ACC112 (cell line): ENCODE data around the gene TXLNG.

Experiments
- H2AFZ ChIP-seq: fragments of 200-600 bp; sonication (generic); one replicate; pipeline ENCODE4 v1.6.0; 2017; ENCODE audit warnings: antibody characterized with exemption, low read length; ENCODE audit not compliant: unreplicated experiment
- H3K27ac ChIP-seq: fragments of 200-600 bp; sonication (generic); 2 replicates; pipeline ENCODE4 v1.5.1; 2014; ENCODE audit warnings: low read depth, mild to moderate bottlenecking, antibody characterized with exemption, low read length, moderate library complexity
- H3K27me3 ChIP-seq: fragments of 200-600 bp; sonication (generic); 2 replicates; pipeline ENCODE4 v1.6.1; 2014; ENCODE audit warnings: mild to moderate bottlenecking, antibody characterized with exemption, low read length, moderate library complexity, mixed read lengths; ENCODE audit not compliant: insufficient read depth
- H3K36me3 ChIP-seq: fragments of 200-600 bp; sonication (generic); 2 replicates; pipeline ENCODE4 v1.6.1; 2016; ENCODE audit warnings: mild to moderate bottlenecking, antibody characterized with exemption, low read length, moderate library complexity, mixed read lengths; ENCODE audit not compliant: insufficient read depth
- H3K4me1 ChIP-seq: fragments of 200-600 bp; sonication (generic); one replicate; pipeline ENCODE4 v1.6.1; 2016; ENCODE audit warnings: low read length, mixed read lengths; ENCODE audit not compliant: insufficient read depth, unreplicated experiment, control insufficient read depth
- H3K4me3 ChIP-seq: fragments of 200-600 bp; sonication (generic); 2 replicates; pipeline ENCODE4 v1.5.1; 2014; ENCODE audit warnings: mild to moderate bottlenecking, low read depth, low read length
- H3K79me2 ChIP-seq: fragments of 200-600 bp; sonication (generic); one replicate; pipeline ENCODE4 v1.6.0; 2016; ENCODE audit warnings: low read length; ENCODE audit not compliant: control insufficient read depth, unreplicated experiment, insufficient read depth

TXLNG gene

DNA sequence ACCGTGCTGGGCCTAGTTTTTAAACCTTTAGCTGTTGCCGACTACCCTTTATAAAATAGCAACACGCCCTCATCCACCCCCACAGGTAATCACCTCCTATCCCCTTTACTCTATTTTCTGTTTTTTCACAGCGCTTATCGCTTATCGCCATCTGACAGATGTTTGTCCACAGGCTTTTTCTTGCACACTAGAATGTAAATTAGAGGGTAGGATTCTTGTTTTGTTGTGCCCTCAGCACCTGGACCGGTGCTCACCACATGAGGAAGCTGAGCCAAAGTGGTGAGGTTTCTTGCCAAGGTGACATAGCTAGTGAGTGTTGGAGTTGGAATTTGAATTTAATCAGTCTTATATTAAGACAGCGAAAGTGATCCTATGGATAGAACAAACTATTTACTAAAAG lies 86.8 kb downstream of the TXLNG start:
- H3K27ac ChIP-seq: no peak overlapping the region
- no peaks in the 10 kb centered on the region for H3K27me3 ChIP-seq
- H2AFZ ChIP-seq: no peak overlapping the region
- peaks cover 11% of the 10 kb centered on the region for H3K4me1 ChIP-seq
- H3K36me3 ChIP-seq: no peaks in the 10 kb centered on the region; the same call in 1 of the 2 replicates
- no peak overlapping the region for H3K4me3 ChIP-seq
- H3K79me2 ChIP-seq: peaks cover 16% of the 10 kb centered on the region

DNA sequence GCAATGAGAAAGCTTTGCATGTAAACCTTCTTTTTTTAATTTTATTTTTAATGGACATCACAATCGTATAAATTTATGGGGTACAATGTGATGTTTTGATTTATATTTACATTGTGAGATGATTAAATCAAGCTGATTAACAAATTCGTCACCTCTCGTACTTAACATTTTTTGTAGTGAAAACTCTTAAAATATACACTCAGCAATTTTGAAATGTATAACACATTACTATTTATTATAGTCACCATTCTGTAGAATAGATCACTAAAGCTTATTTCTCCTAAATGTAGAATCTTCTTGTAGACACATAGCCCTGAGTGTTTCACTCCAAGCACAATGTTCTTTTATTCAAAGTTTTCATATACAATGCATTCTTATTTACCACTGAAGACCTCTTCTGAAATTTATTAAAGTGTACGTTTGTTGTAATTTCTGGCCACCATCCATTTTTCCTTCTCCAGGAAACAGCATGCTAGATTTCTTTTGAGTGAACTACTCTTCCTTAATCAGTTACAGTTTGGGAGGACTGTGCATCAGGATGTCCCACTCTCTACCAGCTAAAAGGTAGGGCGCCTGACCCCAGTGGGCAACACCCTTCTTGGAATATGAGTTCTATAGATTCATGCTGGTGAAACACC lies 88.3 kb downstream of the TXLNG start:
- H3K27me3 ChIP-seq: no peaks in the 10 kb centered on the region
- no peak overlapping the region for H2AFZ ChIP-seq
- no peak overlapping the region for H3K27ac ChIP-seq
- H3K36me3 ChIP-seq: no peaks in the 10 kb centered on the region
- H3K4me3 ChIP-seq: no peak overlapping the region
- H3K4me1 ChIP-seq: peaks cover 6% of the 10 kb centered on the region
- peaks cover 2% of the 10 kb centered on the region for H3K79me2 ChIP-seq

DNA sequence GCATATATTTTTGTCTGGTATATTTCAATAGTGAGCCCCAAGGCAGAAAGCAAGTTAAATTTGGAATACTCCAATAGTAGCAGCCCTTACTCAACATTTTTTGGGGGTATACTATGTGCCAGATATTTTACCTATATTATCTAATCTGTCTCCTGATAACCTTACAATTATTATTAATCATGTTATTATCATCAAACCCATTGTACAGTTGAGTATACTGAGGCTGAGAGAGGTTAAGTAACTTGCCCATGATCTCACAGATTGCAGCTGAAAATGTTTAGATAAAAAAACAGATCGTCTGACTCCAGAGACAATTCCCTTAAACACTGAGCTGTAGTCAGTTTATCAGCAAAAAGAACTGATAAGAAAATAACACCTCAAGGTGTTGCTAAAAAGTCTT lies 90.4 kb downstream of the TXLNG start:
- no peak overlapping the region for H3K27ac ChIP-seq
- peaks cover 2% of the 10 kb centered on the region for H3K4me1 ChIP-seq
- H3K27me3 ChIP-seq: no peaks in the 10 kb centered on the region
- no peak overlapping the region for H2AFZ ChIP-seq
- H3K36me3 ChIP-seq: no peaks in the 10 kb centered on the region
- no peaks in the 10 kb centered on the region for H3K79me2 ChIP-seq
- no peak overlapping the region for H3K4me3 ChIP-seq

DNA sequence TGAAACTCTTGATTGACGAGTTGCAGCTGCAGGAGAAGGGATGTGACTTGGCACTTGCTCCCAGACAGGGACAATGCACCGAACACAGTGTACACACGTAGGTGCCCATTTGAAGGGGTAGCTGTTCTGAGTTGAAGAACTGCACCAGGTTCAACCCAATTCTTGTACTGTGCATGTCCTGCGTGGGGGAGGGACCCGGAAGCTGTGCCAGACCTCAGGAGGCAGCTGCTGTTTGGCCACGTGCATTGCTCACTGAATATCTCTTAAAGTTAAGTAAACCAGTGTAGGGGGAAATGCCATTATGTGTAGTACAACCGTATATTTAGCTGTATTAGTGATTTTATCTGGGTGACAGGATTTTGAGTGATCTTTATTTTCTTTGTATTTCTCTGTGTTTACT lies 95.9 kb downstream of the TXLNG start:
- Histone ChIP-seq H3K4me3 (peak overlapping the region; percentile 76), H2AFZ (peak overlapping the region; percentile 89), H3K27me3 (no peaks in the 10 kb centered on the region), H3K79me2 (no peaks in the 10 kb centered on the region), H3K36me3 (no peaks in the 10 kb centered on the region), H3K27ac (no peak overlapping the region), H3K4me1 (peaks cover 6% of the 10 kb centered on the region)

DNA sequence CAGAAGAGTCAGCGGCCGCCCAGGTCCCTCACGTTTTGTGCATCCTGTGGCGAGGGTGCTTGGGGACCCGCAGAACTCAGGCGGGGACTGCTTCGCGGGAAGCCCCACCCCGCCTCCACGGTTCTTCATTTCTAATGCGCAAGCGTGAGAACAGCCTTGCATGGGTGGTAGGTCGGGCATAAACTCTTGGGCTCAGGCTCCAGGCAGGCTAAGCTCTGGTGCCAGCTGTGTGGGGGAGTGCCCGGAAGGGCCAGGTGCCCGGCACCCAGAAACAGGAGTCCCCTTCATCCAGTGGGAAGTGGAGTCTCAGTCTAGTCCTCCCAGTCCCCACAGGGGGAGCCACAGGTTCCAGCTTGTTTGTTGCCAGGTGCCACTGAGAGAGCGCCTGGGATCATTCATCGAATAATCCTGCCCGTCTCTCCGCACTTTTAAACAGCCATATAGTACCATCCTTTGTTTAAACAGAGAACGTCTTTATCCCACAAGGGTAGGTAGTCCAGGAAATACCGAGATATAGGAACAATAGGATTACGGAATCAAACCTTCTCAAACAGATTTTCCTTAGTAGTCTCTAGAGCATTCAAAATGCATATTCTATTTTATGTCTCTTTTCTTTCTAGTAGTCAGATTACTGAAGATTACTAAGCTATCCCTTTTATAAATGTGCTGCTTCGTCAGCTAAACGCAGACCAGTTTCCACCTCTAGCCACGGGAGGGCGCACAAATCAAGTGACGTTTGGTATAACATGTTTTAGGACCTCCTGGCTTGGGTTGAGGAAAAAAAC lies 96.6 kb downstream of the TXLNG start:
- H3K36me3 ChIP-seq: no peaks in the 10 kb centered on the region
- H3K4me3 ChIP-seq: peak overlapping the region; percentile 76
- no peaks in the 10 kb centered on the region for H3K27me3 ChIP-seq
- no peaks in the 10 kb centered on the region for H3K79me2 ChIP-seq
- H3K27ac ChIP-seq: peak overlapping the region; percentile 44; the same call in 1 of the 2 replicates
- H3K4me1 ChIP-seq: peaks cover 6% of the 10 kb centered on the region
- peak overlapping the region; percentile 89 for H2AFZ ChIP-seq

DNA sequence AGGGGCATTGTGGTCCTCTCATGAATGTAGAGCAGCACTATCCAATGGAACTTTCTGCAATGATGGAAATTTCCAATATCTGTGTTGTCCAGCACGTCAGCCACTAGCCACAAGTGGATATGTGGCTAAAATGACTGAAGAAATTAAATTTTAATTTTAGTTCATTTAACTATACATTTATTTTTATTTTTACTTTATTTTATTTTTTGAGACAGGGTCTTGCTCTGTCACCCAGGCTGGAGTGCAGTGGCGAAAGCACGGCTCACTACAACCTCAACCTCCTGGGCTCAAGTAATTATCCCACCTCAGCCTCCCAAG lies 97.2 kb downstream of the TXLNG start:
- no peaks in the 10 kb centered on the region for H3K27me3 ChIP-seq
- H3K27ac ChIP-seq: no peak overlapping the region
- peak overlapping the region; percentile 76; the same call in 1 of the 2 replicates for H3K4me3 ChIP-seq
- no peaks in the 10 kb centered on the region for H3K79me2 ChIP-seq
- no peak overlapping the region for H2AFZ ChIP-seq
- peaks cover 6% of the 10 kb centered on the region for H3K4me1 ChIP-seq
- no peaks in the 10 kb centered on the region for H3K36me3 ChIP-seq

DNA sequence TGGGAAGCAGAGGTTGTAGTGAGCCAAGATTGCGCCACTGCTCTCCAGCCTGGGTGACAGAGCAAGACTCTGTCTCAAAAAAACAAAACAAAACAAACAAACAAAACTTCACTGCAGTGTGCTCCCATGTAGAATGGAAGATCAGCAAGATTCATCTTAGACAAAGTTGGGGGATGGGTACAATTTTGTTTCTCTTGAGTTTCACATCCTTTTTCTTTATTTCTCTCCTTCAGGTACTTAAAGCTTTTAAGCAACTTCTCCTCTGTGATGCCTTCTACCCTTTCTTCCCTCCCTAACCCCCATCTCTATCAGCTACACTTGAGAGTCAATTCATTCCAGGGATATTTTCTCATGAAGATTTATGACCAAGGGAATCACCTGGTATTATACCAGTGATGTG lies 99.4 kb downstream of the TXLNG start:
- Histone ChIP-seq H2AFZ (no peak overlapping the region), H3K27me3 (no peaks in the 10 kb centered on the region), H3K79me2 (no peaks in the 10 kb centered on the region), H3K27ac (no peak overlapping the region), H3K4me3 (no peak overlapping the region), H3K4me1 (peaks cover 6% of the 10 kb centered on the region), H3K36me3 (no peaks in the 10 kb centered on the region)

DNA sequence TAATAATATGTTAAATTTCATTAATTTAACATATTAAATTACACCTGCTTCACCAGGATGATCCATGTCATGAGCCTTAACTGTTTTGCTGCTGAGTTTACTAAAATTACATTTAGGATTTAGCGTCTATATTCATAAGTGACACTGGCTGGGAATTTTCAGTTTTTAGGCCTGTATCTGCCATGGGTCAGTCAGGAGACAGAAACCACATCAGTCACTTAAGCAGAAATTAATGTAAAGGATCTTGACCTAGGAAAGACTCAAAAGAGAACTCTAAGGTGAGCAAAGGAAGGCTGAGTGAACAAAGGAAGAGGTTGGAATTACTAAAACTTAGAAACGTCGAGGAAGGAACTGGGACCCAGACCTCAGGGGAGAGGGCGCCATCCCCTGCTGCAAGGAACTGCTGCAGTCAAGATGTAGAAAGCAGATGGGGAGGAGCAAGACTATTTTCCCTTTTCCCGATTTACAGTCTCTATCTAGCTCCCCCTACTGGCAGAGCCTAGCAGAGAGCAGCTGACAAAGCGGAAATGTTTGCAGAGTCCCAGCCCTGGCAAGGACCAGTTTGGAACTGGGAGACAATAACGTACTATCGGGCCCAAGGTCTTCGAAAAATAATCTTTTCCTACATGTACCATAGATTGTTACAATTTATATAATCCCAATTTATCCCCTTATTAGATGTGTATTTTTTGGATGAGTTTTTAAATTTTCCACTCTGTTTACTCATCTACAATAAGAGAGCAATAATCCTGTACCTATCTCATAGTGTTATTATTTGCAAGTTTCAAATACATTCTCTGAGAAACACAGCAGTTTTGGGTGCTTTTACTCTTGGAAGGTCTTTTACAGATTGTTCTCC lies 106.5 kb downstream of the TXLNG start:
- Histone ChIP-seq H3K4me3 (no peak overlapping the region), H3K27me3 (no peaks in the 10 kb centered on the region), H3K27ac (no peak overlapping the region), H3K4me1 (peaks cover 6% of the 10 kb centered on the region), H3K79me2 (no peaks in the 10 kb centered on the region), H2AFZ (peak overlapping the region; percentile 96), H3K36me3 (no peaks in the 10 kb centered on the region)
